ENCODE data around the gene AMH. TPM values are rescaled to one million over a fixed set of nuclear protein-coding genes. Genes with fewer than 3 reads are reported as not detected.

AMH gene
- total and polyA plus RNA-seq, 2 of the 13 experiments (the other 11 are each of a cell fraction or from before 2014, with no cell fraction given): 0.03 to 0.18 TPM

GRCh38 chr19:2244125-2244411 lies 5.1 kb upstream of the AMH start:
- no peak overlapping the region for H3K4me2 ChIP-seq (ENCODE audit: low read depth, low read length)
- H3K79me2 ChIP-seq (ENCODE audit: insufficient read depth, low read length): peaks cover 47% of the 10 kb centered on the region
- H3K27ac ChIP-seq (ENCODE audit: extremely low read length, insufficient read depth, low read length): no peak overlapping the region
- H3K27me3 ChIP-seq (ENCODE audit: control insufficient read depth in 1 of 2, insufficient read depth in 2 of 2, low read length in 2 of 2): no peaks in the 10 kb centered on the region
- no peak overlapping the region for H3K4me3 ChIP-seq (replicated peaks in 1 of 3; ENCODE audit: insufficient read depth in 1 of 3, low read depth in 2 of 3, low read length in 3 of 3)
- no peak overlapping the region for H2AFZ ChIP-seq (ENCODE audit: low read length)
- no peak for DNase-seq (ENCODE audit: low spot score)
- H3K9me3 ChIP-seq (ENCODE audit: low read length): no peaks in the 10 kb centered on the region
- TF ChIP-seq ZNF800 (CRISPR knock-in tag; IDR thresholded peaks at IDR 0.05) (no peak), HNRNPL (IDR thresholded peaks at IDR 0.05; ENCODE audit: low read depth, low read length) (peak; percentile 79; the same call in 1 of the 2 replicates)
- H3K9ac ChIP-seq (ENCODE audit: insufficient read depth, low read depth, low read length): no peak overlapping the region
- no TSS peak for BruUV-seq (replicated peaks)
- intact Hi-C loops (cut with micrococcal nuclease; ENCODE audit: unreplicated experiment) (no loop called here), in situ Hi-C loops (cut with HindIII; ENCODE audit: extremely low pct_ligation_motif_present, low pct_unique_long_range_greater_than_20kb) (no loop called here)
- WGBS (ENCODE audit: low lambda C conversion rate): 100% methylated on average over 6 of the region's 12 CpGs
- H4K20me1 ChIP-seq (ENCODE audit: insufficient read depth, low read length): peaks cover 39% of the 10 kb centered on the region
- peaks cover 52% of the 10 kb centered on the region for H3K4me1 ChIP-seq (ENCODE audit: insufficient read depth, low read length)
- ChIA-PET POLR2A (interaction anchor here (0.8 kb wide), 2 partner anchors 8 to 9 kb away, joined by 3 to 4 read pairs; no protein-coding TSS in a partner anchor), CTCF (ENCODE audit: low intra/inter-chr PET ratio, low total read pairs) (no interaction called here)
- H3K36me3 ChIP-seq (replicated peaks in 1 of 2; ENCODE audit: control insufficient read depth in 1 of 2, insufficient read depth in 2 of 2, low read length in 2 of 2): peaks cover 25 to 50% of the 10 kb centered on the region in 2 experiments; a peak in 4 of 5 replicates
- ATAC-seq: no peak
- FAIRE-seq: no peak

- Histone ChIP-seq H2AFZ (ENCODE audit: low read length) (no peak overlapping the region), H3K27ac (ENCODE audit: extremely low read length, insufficient read depth, low read length) (no peak overlapping the region), H3K36me3 (replicated peaks in 1 of 2; ENCODE audit: control insufficient read depth in 1 of 2, insufficient read depth in 2 of 2, low read length in 2 of 2) (peaks cover 25 to 50% of the 10 kb centered on the region in 2 experiments; a peak in 4 of 5 replicates), H3K4me3 (replicated peaks in 1 of 3; ENCODE audit: insufficient read depth in 1 of 3, low read depth in 2 of 3, low read length in 3 of 3) (no peak overlapping the region), H4K20me1 (ENCODE audit: insufficient read depth, low read length) (peaks cover 36% of the 10 kb centered on the region), H3K4me1 (ENCODE audit: insufficient read depth, low read length) (peaks cover 48% of the 10 kb centered on the region), H3K9me3 (ENCODE audit: low read length) (no peaks in the 10 kb centered on the region), H3K27me3 (ENCODE audit: control insufficient read depth in 1 of 2, insufficient read depth in 2 of 2, low read length in 2 of 2) (no peaks in the 10 kb centered on the region), H3K79me2 (ENCODE audit: insufficient read depth, low read length) (peaks cover 43% of the 10 kb centered on the region), H3K4me2 (ENCODE audit: low read depth, low read length) (no peak overlapping the region), H3K9ac (ENCODE audit: insufficient read depth, low read depth, low read length) (no peak overlapping the region)
- DNase-seq (ENCODE audit: low spot score) (no peak), ATAC-seq (no peak), FAIRE-seq (no peak)
- BruUV-seq (replicated peaks): no TSS peak
- 98% methylated on average over 8 of the region's 21 CpGs for WGBS (ENCODE audit: low lambda C conversion rate)
- ChIA-PET CTCF (ENCODE audit: low intra/inter-chr PET ratio, low total read pairs) (no interaction called here), POLR2A (interaction anchor here (0.8 kb wide), 1 partner anchor 9 kb away, joined by 3 read pairs; no protein-coding TSS in a partner anchor)
- intact Hi-C loops (cut with micrococcal nuclease; ENCODE audit: unreplicated experiment): no loop called here
- in situ Hi-C loops (cut with HindIII; ENCODE audit: extremely low pct_ligation_motif_present, low pct_unique_long_range_greater_than_20kb): no loop called here
- no peak for TF ChIP-seq ETV5 (CRISPR knock-in tag; IDR thresholded peaks at IDR 0.05; ENCODE audit: borderline replicate concordance)
- no peak for TF ChIP-seq SIN3A (IDR thresholded peaks at IDR 0.05; ENCODE audit: borderline replicate concordance, low read depth, low read length)
- no peak for TF ChIP-seq FOXA1 (IDR thresholded peaks at IDR 0.05)
- TF ChIP-seq FOXA1 (CRISPR knock-in tag; IDR thresholded peaks at IDR 0.05): no peak
- no peak for TF ChIP-seq ZNF292 (CRISPR knock-in tag; IDR thresholded peaks at IDR 0.05; ENCODE audit: borderline replicate concordance, low read depth)
- no peak for TF ChIP-seq THAP9 (CRISPR knock-in tag; IDR thresholded peaks at IDR 0.05; ENCODE audit: borderline replicate concordance)
- TF ChIP-seq ZNF354B (CRISPR knock-in tag; IDR thresholded peaks at IDR 0.05): no peak
- no peak for TF ChIP-seq CHD4 (IDR thresholded peaks at IDR 0.05; ENCODE audit: borderline replicate concordance, low read length)
- no peak for TF ChIP-seq ZNF446 (CRISPR knock-in tag; IDR thresholded peaks at IDR 0.05)
- no peak for TF ChIP-seq ZNF260 (CRISPR knock-in tag; IDR thresholded peaks at IDR 0.05; ENCODE audit: borderline replicate concordance, low read depth)
- no peak for TF ChIP-seq ZNF83 (CRISPR knock-in tag; IDR thresholded peaks at IDR 0.05; ENCODE audit: borderline replicate concordance)
- no peak for TF ChIP-seq REXO4 (CRISPR knock-in tag; IDR thresholded peaks at IDR 0.05; ENCODE audit: borderline replicate concordance)
Observed at GRCh38 chr19:2244486-2244885, 4.6 kb upstream of the AMH start.

Data from HepG2 (cell line).